NCI-H748 treated with DMSO at 0.1 percent for 48 hours (cell line): ENCODE measurements around the gene ZNF418.
"Not testable (repeated sequence)": the region's sequence is repeated elsewhere in the genome, so short reads cannot be mapped to it uniquely, and the experiment has no call there.

ENCODE experiments used
- DNase-seq: peaks from one replicate; lab custom pipeline; 2025; lab: John Stamatoyannopoulos, UW

The ZNF418 gene

GRCh38 chr19:57934820-57935665 lies at the start of gene ZNF418:
Gene ZNF418 (minus strand): TSS chr19:57935402. CDS start chr19:57933822, 1,580 bp downstream.
- peak; percentile 92 for DNase-seq

GRCh38 chr19:57978586-57979289 lies 43.5 kb upstream of the ZNF418 start:
- DNase-seq = no peak

- no peak for DNase-seq
These were observed 39.2 kb upstream of the ZNF418 start, which contains the start of gene C19orf18 for GRCh38 chr19:57974434-57974833. Gene C19orf18 (minus strand): TSS chr19:57974534. CDS start chr19:57974432, 102 bp downstream.

DNA sequence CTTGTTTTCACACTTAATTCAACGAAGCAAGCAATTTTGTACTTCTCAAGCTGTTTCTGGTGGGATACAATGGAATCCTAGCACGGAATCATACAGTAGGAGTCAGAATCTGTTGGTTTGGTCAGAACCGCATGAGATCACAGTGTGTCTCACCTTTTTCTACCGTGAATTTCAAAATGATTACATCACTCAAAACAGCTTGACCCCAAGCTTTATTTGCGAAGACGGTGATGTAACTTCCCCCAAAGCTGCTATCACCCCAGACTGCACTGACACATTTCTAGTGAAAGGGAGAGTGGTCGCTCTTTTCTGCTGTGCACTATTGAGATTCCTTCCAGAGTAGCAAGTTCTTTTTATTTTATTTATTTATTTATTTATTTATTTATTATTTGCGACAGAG lies 29.6 kb upstream of the ZNF418 start:
- no peak for DNase-seq

DNA sequence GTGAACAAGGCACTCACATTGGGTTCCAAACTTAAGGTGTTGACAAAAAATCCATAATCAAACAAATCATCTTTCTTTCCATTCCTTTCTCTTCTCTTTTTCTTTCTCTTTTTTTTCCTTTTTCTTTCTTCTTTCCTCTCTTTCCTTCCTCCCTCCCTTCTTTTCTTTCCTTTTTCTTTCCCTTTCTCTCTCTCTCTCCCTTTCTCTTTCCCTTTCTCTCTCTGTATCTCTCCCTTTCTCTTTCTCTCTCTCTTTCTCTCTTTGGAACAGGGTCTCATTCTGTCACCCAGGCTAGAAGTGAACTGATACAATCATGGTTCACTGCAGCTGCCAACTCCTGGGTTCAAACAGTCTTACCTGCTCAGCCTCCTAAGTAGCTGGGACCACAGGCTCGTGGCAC lies 26.6 kb upstream of the ZNF418 start:
- no peak for DNase-seq

DNA sequence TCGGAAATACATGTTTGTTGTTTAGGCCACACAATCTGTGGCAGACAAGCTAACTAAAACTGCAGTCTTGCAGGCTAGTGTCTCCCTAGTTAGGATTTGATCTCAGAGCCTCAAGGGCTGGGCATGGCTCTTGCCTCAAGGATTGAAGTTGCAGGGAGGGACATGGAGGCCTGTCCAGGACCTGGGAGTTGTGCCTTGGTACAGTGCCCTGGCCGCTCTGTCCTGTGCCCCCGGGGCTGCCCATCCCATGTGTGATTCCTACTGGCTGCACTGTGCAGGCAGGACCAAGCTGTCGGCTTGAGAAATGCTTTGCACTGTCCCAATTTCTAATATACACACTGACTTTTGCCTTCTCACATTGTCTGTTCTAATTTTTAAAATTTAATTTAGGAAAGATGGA lies 19.8 kb upstream of the ZNF418 start:
- no peak for DNase-seq

DNA sequence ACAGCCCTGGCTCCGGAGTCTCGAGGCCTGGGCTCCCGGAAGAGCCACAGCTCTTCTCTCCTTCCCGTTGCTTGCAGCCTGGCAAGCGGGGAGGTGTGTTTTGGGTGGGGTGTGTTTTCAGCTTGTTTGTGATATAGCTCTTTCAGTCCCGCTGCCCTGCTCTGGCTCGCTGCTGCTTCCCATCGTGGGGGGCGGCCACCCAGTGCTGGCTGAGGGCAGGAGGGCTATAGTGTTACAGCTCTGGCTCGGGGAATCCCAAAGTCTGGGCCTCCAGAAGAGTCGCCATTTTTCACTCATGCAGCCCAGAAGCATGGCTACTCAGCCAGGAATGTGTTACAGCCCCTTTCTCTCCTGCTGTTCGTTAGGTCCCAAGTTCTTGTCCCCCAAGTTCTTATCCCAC lies 14.5 kb upstream of the ZNF418 start:
- no peak for DNase-seq

GRCh38 chr19:57949296-57949695 lies 14.1 kb upstream of the ZNF418 start:
- DNase-seq = no peak

DNA sequence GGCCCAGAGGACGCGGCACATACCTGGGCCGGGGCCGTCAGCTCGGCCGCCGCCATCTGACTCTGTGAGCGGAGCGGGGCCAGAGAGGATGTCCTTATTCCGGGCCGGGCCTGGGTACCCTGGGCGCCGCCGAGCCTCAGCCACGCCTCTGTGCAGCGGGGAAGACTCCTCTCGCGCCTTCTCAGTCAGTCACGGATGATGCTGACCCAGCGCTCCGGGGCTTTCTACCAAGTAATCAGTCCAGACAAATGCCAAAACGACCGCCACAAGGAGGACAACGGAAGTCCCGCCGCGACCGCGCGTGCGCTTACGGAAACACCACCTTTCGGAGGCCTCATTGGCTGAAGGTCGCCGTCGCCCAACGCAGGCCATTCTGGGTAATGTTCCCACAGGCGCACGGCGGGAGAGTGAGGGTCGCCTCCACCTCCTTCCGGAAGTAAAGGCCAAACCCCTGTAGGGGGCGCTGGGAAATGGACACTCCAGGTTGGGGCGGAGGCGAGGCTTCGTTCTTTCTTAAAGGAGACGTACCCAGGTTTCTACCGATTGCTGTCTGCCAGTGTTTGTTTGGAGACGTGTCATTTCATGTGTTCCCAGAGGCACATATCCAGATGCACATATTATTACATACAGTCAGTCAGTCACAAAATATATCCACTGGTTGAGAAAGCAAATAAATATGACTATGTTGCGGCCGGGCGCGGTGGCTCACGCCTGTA lies 12.4 kb upstream of the ZNF418 start, which contains the start of gene ZNF256:
TSS of gene ZNF256 (minus strand) at position 288 of the 716 bp plus-strand sequence. CDS start at position 56, 232 bp downstream.
- peak; percentile 98 for DNase-seq

- no peak for DNase-seq
These were observed 11.9 kb upstream of the ZNF418 start for GRCh38 chr19:57947088-57947418.

- no peak for DNase-seq
These were observed 11.1 kb upstream of the ZNF418 start for GRCh38 chr19:57946316-57946715.

GRCh38 chr19:57941593-57941992 lies 6.4 kb upstream of the ZNF418 start:
- DNase-seq = no peak

- DNase-seq = no peak
These were observed 529 bp upstream of the ZNF418 start for GRCh38 chr19:57935731-57936130.

GRCh38 chr19:57927587-57927986 lies 7.6 kb downstream of the ZNF418 start:
- no peak for DNase-seq

DNA sequence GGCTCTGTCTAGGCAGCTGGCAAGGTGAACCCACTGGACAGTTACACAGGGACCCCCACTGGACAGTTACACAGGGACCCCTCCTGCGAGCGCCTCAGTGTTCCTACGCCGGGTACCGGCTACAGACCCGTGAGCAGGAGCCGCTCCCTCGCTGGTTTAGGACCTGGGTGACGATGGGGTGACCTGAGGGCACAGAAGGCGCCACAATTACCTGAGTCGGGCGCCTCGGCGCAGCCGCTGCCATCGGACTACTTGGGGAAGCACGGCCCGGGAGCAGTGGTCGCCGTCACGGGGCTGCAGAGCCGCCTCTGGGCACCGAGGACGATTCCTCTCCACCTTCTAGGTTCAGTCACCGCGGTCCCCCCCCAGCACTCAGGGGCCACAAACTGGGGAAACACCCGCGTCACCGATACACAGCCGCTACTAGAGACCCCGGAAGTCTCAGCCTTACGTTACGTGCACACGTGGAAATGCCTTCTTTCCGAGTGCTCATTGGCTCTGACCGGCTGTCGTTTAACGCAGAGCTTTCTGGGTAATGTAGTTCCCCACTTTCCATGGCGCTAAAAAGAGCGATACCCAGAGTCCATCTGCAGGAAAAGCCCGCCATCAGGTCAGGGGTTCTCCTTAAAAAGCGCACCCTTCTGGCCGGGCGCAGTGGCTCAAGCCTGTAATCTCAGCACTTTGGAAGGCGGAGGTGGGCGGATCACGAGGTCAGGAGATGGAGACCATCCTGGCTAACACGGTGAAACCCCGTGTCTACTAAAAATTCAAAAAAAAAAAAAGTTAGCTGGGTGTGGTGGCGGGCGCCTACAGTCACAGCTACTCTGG lies 18.8 kb downstream of the ZNF418 start, which contains the start of gene ZNF417:
TSS of gene ZNF417 (minus strand) at position 425 of the 828 bp plus-strand sequence. CDS start at position 244, 181 bp downstream.
- DNase-seq = peak; percentile 95

GRCh38 chr19:57914531-57914930 lies 20.7 kb downstream of the ZNF418 start:
- no peak for DNase-seq

DNA sequence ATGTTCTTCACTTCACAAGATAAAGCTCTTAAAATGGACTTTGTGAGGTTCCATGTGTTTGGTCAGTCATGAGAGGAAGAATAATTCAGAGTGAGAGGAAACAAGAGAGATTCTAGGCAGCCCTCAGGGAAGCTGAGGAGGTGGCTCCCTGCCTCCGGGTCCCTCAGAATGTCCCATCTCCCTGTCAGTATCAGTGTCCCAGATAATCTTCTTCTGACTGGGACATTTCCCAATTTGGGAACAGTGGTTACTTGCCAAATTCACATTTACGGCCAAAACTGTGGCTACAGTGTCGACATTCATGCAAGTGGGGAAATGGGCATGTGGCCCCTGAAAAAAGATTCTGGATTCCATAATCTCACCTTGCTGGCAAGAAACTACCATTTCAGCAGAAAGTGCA lies 27.8 kb downstream of the ZNF418 start:
- DNase-seq = no peak

- no peak for DNase-seq
These were observed 29.9 kb downstream of the ZNF418 start for GRCh38 chr19:57905258-57905657.

GRCh38 chr19:57903618-57904184 lies 31.5 kb downstream of the ZNF418 start:
- DNase-seq = no peak

GRCh38 chr19:57900311-57900710 lies 34.9 kb downstream of the ZNF418 start:
- DNase-seq = no peak

DNA sequence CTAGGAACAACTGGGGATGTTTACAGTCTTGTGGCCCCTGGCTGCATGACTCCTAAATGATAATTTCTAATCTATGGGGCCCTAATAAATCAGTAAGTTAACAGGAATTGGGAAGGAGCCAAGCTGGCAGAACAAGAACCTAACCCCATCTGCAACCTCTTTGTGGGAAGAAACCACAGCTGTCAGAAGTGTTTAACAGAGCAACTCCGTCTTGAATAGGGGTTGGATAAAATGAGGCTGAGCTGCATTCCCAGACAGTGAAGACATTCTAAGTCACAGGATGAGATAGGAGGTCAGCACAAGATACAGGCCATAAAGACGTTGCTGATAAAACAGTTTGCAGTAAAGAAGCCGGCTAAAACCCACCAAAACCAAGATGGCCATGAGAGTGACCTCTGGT lies 44.5 kb downstream of the ZNF418 start:
- not testable (repeated sequence) for DNase-seq
